ENCODE data around the gene HMX1. TPM values are rescaled to one million over a fixed set of nuclear protein-coding genes. Genes with fewer than 3 reads are reported as not detected.

The HMX1 gene
- total and polyA plus RNA-seq, 2 donors from 2014 or later, result not detected

DNA sequence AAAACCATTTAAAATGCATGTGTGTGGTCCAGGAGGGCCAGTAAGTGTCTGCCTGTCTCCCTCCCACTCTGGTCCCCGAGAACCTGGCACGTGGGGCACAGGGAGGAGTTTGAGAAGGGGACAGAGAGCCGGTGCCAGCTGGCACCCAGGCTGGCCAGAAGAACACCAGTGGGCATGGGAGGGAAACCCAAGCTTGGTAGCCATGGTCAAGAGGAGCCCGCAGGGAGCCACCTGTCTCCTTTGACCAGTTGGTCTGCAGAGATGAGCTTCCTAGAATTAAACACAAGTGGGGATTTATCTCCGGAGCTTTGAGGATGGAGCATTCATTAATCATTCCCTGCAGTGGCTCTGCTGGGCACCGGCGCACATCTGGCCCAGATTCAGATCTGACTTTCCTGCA lies 41.6 kb downstream of the HMX1 start:
- H3K4me1 ChIP-seq (ENCODE audit: control insufficient read depth in 2 of 3, insufficient read depth in 2 of 3, low read depth in 1 of 3, low read length in 3 of 3), result no peaks in the 10 kb centered on the region
- TF ChIP-seq, protein P1, sequence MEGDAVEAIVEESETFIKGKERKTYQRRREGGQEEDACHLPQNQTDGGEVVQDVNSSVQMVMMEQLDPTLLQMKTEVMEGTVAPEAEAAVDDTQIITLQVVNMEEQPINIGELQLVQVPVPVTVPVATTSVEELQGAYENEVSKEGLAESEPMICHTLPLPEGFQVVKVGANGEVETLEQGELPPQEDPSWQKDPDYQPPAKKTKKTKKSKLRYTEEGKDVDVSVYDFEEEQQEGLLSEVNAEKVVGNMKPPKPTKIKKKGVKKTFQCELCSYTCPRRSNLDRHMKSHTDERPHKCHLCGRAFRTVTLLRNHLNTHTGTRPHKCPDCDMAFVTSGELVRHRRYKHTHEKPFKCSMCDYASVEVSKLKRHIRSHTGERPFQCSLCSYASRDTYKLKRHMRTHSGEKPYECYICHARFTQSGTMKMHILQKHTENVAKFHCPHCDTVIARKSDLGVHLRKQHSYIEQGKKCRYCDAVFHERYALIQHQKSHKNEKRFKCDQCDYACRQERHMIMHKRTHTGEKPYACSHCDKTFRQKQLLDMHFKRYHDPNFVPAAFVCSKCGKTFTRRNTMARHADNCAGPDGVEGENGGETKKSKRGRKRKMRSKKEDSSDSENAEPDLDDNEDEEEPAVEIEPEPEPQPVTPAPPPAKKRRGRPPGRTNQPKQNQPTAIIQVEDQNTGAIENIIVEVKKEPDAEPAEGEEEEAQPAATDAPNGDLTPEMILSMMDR (IDR thresholded peaks at IDR 0.05; ENCODE audit: borderline replicate concordance, extremely low read depth, insufficient read depth), result no peak
- no peaks in the 10 kb centered on the region for H3K36me3 ChIP-seq (ENCODE audit: control insufficient read depth in 2 of 3, insufficient read depth in 3 of 3, low read length in 3 of 3)
- H3K27me3 ChIP-seq (ENCODE audit: control insufficient read depth, insufficient read depth, low read length), result no peaks in the 10 kb centered on the region
- peaks cover 0 to 7% (median 0%) of the 10 kb centered on the region in 3 donors for H3K9me3 ChIP-seq (ENCODE audit: control insufficient read depth in 2 of 3, insufficient read depth in 1 of 3, low read length in 3 of 3)
- no peak overlapping the region for H3K27ac ChIP-seq (ENCODE audit: low read depth in 2 of 2, low read length in 2 of 2)
- peak in 2 of 5 donors; percentile 25 for DNase-seq
- intact Hi-C loops (cut with DNase I), result no loop called here
- H3K9ac ChIP-seq (ENCODE audit: low read length in 3 of 3), result no peak overlapping the region
- no peak for FAIRE-seq
- no peak overlapping the region for H3K4me3 ChIP-seq (ENCODE audit: low read length in 3 of 3)

DNA sequence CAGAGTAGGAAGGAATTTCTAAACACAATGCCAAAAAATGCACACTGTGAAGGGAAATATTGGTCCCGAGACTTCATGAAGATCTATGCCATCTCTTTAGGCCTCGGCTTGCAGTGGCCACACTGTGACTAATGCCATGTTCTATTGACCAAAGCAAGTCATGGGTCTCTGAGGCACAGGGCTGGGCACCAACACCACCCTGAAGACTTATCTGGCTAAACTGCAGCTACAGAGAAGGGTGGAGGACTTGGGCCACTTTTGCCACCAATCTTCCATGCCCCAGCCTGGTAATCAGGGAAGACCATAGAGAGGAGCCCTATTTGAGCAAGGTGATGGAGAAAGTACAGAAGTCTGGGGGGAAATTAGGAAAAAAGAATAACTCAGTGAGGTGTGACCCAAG lies 42.1 kb downstream of the HMX1 start:
- intact Hi-C loops (cut with DNase I), result no loop called here
- H3K4me1 ChIP-seq (ENCODE audit: control insufficient read depth in 2 of 3, insufficient read depth in 2 of 3, low read depth in 1 of 3, low read length in 3 of 3), result no peaks in the 10 kb centered on the region
- no peak overlapping the region for H3K27ac ChIP-seq (ENCODE audit: low read depth in 2 of 2, low read length in 2 of 2)
- peaks cover 0 to 7% (median 0%) of the 10 kb centered on the region in 3 donors for H3K9me3 ChIP-seq (ENCODE audit: control insufficient read depth in 2 of 3, insufficient read depth in 1 of 3, low read length in 3 of 3)
- H3K9ac ChIP-seq (ENCODE audit: low read length in 3 of 3), result no peak overlapping the region
- no peaks in the 10 kb centered on the region for H3K36me3 ChIP-seq (ENCODE audit: control insufficient read depth in 2 of 3, insufficient read depth in 3 of 3, low read length in 3 of 3)
- H3K4me3 ChIP-seq (ENCODE audit: low read length in 3 of 3), result no peak overlapping the region
- DNase-seq (peak in 1 of 5 donors; percentile 26), FAIRE-seq (no peak)
- TF ChIP-seq, protein P1 (IDR thresholded peaks at IDR 0.05; ENCODE audit: borderline replicate concordance, extremely low read depth, insufficient read depth), result no peak
- no peaks in the 10 kb centered on the region for H3K27me3 ChIP-seq (ENCODE audit: control insufficient read depth, insufficient read depth, low read length)

DNA sequence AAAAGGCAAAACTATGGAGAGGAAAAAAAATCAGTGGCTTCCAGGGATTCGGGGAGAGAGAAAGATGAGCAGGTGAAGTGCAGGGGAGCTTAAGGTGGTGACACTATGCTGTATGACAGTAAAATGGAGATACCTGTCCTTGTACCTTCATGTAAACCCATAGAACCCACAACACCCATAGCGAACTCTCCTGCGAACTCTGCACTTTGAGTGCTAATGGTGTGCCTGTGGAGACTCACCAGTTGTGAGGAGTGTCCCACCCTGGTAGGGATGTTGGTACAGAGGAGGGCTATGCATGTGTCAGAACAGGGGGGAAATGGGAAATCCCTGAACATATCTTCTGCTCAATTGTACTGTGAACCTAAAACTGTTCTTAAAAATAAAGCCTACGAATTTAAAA lies 42.8 kb downstream of the HMX1 start:
- DNase-seq (no peak), FAIRE-seq (no peak)
- no peaks in the 10 kb centered on the region for H3K4me1 ChIP-seq (ENCODE audit: control insufficient read depth in 2 of 3, insufficient read depth in 2 of 3, low read depth in 1 of 3, low read length in 3 of 3)
- TF ChIP-seq, protein P1 (IDR thresholded peaks at IDR 0.05; ENCODE audit: borderline replicate concordance, extremely low read depth, insufficient read depth), result no peak
- no peaks in the 10 kb centered on the region for H3K27me3 ChIP-seq (ENCODE audit: control insufficient read depth, insufficient read depth, low read length)
- no peaks in the 10 kb centered on the region for H3K36me3 ChIP-seq (ENCODE audit: control insufficient read depth in 2 of 3, insufficient read depth in 3 of 3, low read length in 3 of 3)
- intact Hi-C loops (cut with DNase I), result no loop called here
- H3K9me3 ChIP-seq (ENCODE audit: control insufficient read depth in 2 of 3, insufficient read depth in 1 of 3, low read length in 3 of 3), result peaks cover 0 to 7% (median 0%) of the 10 kb centered on the region in 3 donors
- no peak overlapping the region for H3K9ac ChIP-seq (ENCODE audit: low read length in 3 of 3)
- no peak overlapping the region for H3K4me3 ChIP-seq (ENCODE audit: low read length in 3 of 3)
- H3K27ac ChIP-seq (ENCODE audit: low read depth in 2 of 2, low read length in 2 of 2), result no peak overlapping the region

Data from kidney (tissue), 14 donors.